Suppressor macrophage (primary cell): ENCODE measurements around the gene LMNA.
"Not testable (repeated sequence)": the region's sequence is repeated elsewhere in the genome, so short reads cannot be mapped to it uniquely, and the experiment has no call there.

Experiments
- DNase-seq, 4 experiments: peaks; one replicate each; pipeline ENCODE4 v3.0.0-alpha.2; 2020 to 2022
- total RNA-seq, 17 experiments: gene quantifications; one replicate each; lab custom pipeline; 2026; ENCODE audit warnings: mixed read lengths in 6 of 17, inconsistent platforms in 3 of 17; lab: John Stamatoyannopoulos, UW

The LMNA gene
- 270 to 763 (median 386) reads per million in 17 experiments for total RNA-seq

- DNase-seq: peak; percentile 93 to 97 (median 96)
Measured at GRCh38 chr1:156114101-156114918, at the start of gene LMNA. Gene LMNA, plus strand, starts transcription at chr1:156114711. Its CDS starts 208 bp downstream, at chr1:156114919.

DNA sequence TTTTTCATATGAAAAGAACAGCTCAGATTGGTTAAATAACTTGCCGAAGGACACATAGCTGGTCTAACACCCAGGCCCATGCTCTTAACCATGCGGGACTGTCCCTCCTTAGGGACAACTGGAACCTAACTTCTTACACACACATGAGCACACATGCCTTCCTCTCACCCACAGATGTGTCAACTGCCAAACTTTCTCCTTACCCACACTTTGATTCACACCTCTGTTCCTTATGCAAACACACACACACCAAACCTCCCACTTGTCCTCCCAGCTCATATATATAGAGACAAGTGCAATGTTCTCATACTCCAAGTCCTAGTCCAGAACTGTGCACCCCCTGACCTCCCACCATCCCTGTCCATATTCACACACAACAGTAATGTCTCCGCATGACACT, 49.3 kb upstream of the LMNA start:
- DNase-seq: no peak

DNA sequence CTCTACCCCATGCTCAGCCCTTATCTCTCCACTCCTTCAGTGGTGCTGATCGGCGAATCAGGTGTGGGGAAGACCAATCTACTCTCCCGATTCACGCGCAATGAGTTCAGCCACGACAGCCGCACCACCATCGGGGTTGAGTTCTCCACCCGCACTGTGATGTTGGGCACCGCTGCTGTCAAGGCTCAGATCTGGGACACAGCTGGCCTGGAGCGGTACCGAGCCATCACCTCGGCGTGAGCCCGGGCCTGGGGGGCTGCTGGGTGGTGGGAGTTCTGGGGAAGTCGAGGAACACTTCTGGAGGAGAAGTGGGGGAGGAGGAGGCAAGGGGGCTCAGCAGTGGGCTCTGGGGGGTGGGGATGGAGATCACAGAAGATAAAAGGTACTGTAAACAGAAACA, 48.6 kb upstream of the LMNA start:
- DNase-seq: no peak

- no peak for DNase-seq
Measured at GRCh38 chr1:156067262-156067661, 47.2 kb upstream of the LMNA start.

- peak in 1 of 4 experiments; percentile 13 for DNase-seq
Measured at GRCh38 chr1:156069490-156070455, 44.7 kb upstream of the LMNA start.

GRCh38 chr1:156070548-156070947, 44.0 kb upstream of the LMNA start:
- DNase-seq: no peak

- not testable (repeated sequence) for DNase-seq
Measured at GRCh38 chr1:156071332-156071816, 43.1 kb upstream of the LMNA start.

DNA sequence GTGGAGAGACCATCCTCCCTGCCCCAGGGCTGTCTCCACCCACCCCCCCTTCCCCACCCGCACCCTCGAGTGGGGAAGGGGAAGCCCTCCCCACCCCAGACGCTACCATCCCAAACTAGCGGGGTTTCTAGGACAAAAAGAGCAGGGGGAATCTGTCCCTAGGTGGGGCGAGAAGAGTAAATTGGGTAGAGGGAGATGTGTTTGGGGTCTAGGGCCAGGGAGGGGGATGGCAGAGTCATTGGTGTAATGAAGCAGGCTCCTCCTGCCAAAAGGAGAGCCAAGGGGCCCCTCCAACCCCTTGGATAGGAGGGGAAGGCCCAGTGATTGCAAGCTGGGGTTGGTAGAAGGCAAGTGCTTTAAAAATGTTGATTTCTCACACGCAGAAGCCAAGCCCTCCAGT, 42.3 kb upstream of the LMNA start:
- no peak for DNase-seq

GRCh38 chr1:156073110-156073687, 41.3 kb upstream of the LMNA start:
- DNase-seq: peak in 1 of 4 experiments; percentile 10

GRCh38 chr1:156073740-156074139, 40.8 kb upstream of the LMNA start:
- no peak for DNase-seq

DNA sequence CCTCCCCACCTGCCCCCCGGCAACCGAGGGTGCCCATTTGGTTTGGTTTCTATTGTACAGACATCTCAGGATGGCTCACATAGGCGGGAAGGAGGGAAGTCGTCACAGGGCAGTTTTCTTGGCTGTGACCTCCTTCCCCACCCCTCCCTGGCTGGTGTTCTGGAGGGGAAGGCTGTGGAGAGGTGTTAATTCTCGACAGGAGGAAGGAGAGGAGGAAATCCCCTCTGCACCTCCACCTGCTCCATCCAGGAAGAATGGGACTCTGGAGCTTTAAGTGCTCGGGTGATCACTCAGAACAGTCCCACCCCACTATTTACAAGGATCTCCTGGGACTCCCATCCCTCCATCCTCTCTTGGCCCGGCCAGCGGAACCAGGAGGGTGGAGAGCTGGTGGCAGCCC, 39.9 kb upstream of the LMNA start:
- DNase-seq: no peak

DNA sequence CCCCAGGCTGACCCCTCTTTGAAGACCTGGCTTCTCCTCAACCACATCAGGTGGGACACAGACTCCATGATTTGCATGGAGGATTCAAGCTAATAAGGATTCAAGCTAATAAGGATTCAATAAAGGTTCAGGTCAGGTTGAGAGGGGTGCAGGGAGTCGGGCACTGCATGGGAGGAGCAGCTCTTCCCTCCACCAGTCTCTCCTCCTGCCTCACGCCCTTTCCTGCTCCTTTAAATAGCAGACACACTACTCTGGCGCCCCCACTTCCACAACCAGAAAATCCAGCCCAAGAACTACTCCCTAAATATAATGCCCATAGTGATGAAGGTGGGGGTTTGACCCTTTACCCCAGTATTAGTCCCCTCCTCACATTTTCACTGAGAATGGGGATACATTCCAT, 39.3 kb upstream of the LMNA start:
- peak in 1 of 4 experiments; percentile 48 for DNase-seq

- DNase-seq: peak in 1 of 4 experiments; percentile 21
Measured at GRCh38 chr1:156075775-156076204, 38.7 kb upstream of the LMNA start.

DNA sequence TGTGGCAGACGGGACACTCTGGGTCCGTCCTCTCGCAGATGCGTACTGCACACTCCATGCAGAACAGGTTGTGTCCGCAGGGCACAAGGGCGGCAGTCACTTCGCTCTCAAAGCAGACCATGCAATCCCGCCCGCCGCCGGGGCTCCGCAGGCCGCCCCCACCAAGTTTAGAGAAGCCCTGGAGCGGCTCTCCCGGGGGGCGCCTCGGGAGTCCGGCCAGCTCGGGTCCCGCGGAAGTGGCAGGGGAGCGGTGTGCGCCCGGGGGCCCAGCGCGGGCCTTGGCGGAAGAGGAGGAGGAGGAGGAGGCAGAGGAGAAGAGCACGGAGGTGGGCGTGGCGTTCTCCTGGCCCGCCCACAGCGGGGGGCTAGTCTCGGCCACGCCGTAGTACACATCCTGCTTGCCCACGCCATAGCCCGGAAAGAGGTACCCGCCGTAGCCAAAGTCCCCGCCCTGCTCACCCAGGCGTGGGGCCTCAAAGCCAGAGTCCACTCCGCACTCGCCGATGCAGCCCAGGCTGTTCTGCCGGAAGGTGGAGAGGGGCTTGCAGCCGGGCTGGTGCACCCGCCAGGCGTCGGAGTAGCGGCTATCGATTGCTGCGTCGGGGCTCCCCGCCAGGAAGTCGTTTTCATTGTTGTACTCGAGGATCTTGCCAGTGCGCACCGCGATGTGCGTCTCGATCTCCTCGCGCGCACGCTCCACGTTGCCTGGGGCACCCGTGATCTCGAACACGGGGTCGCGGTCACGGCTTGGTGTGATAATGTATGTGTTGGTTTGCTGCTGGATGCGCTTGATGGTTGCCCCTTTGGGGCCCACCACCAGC, 37.7 kb upstream of the LMNA start:
- DNase-seq: peak in 2 of 4 experiments; percentile 17 to 46

- DNase-seq: no peak
Measured at GRCh38 chr1:156077430-156077760, 37.1 kb upstream of the LMNA start.

GRCh38 chr1:156078728-156079127, 35.8 kb upstream of the LMNA start:
- no peak for DNase-seq

DNA sequence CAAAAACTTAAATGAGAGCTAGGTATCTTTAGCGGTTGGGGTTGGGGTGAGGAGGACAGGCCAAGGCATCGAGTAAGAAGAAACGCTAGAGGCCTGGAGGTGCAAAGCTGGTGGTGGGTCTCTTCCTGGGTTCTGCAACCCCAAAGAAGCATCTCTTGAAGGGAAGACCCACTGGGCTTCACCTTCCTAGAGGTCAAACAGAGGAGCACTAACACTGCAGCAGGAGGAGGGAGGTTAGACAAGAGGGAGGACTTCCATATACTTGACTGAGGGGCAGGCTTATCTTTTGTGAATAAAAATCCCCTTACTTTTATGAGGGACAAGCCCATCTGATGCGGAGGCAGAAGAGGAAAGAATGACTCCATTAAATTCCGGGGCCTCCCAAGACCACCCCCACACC, 34.7 kb upstream of the LMNA start:
- DNase-seq: no peak

DNA sequence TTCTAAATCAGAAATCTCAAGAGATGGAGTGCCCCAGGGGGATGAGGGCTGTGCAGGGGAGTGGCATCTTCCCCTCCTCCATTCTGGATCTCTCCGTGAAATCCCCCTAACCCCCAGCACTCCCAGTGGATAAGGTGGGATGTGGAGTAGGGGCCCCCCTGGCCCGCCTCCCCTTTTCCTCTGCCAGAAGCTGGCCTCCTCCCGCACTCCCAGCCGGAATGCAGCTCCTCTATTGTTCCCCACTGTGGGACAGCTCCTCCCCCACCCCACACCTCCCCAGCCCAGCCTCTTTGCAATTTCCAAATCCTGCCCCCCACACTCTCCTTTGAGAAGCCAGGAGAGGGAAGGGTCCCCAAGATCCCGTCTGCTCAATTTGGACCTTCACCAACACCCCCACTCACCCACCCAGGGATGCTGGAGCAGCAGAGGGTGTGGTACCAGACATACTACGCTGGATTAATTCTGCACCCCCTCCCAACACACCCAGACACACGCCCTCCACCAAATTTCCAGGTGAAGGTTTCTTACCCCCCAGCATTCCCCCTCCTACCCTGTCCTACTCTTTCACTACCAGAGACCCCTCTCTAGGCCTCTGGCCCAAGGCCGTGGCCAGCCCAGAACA, 34.2 kb upstream of the LMNA start:
- DNase-seq: no peak

DNA sequence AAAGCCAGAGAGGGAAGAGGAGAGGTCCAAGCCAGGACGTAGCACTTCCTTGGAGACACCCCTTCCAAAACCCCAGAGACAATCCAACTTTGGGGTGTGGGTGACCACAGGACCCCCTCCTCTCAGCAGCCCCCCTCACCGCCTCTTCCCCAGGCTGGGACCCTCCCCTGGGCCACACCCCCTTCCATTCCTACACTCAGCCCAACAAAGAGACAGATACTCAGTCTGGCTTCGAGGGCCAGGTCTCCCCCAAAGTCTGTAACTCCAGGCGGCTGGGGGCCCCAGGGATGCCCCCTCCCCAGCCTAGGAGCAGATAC, 33.7 kb upstream of the LMNA start:
- DNase-seq: no peak

GRCh38 chr1:156081180-156081916, 33.2 kb upstream of the LMNA start:
- DNase-seq: no peak

DNA sequence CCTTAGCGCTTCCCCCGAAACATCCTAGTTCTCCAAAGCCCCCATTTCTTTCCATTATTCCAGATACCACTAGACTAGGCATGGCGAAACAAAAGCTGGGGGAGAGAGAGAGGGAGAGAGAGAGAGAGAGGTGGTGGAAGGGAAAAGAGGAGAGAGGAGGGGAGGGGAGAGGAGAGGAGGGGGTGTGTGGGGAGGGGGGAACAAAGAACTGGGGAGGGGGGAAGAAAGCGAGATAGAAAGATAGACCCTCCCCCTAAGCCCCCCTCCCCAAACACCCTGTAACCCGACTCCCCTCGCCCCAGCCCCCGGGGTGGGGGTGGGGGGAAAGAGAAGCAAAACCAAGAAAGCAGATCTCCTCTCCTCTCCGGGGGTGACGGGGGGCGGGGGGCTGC, 32.6 kb upstream of the LMNA start:
- no peak for DNase-seq
